K562 treated with DMSO at 1 percent for 4 hours (cell line): Measurements from ENCODE around the gene SUMF2. TPM values are rescaled to one million over a fixed set of nuclear protein-coding genes. Genes with fewer than 3 reads are reported as not detected.

ENCODE experiments used
- total RNA-seq: library from RNA; unstranded; fragments of 300-600 nt; gene quantifications from 2 replicates; pipeline ENCODE4 v1.2.3, GENCODE V29; 2022; ENCODE audit not compliant: insufficient read depth

The SUMF2 gene
- 69.8 and 77.2 TPM in 2 replicates for total RNA-seq

GRCh38 chr7:56063882-56064625 is at the start of gene SUMF2:
SUMF2 (plus strand) TSS chr7:56064286; CDS start chr7:56064312, 26 bp downstream.

DNA sequence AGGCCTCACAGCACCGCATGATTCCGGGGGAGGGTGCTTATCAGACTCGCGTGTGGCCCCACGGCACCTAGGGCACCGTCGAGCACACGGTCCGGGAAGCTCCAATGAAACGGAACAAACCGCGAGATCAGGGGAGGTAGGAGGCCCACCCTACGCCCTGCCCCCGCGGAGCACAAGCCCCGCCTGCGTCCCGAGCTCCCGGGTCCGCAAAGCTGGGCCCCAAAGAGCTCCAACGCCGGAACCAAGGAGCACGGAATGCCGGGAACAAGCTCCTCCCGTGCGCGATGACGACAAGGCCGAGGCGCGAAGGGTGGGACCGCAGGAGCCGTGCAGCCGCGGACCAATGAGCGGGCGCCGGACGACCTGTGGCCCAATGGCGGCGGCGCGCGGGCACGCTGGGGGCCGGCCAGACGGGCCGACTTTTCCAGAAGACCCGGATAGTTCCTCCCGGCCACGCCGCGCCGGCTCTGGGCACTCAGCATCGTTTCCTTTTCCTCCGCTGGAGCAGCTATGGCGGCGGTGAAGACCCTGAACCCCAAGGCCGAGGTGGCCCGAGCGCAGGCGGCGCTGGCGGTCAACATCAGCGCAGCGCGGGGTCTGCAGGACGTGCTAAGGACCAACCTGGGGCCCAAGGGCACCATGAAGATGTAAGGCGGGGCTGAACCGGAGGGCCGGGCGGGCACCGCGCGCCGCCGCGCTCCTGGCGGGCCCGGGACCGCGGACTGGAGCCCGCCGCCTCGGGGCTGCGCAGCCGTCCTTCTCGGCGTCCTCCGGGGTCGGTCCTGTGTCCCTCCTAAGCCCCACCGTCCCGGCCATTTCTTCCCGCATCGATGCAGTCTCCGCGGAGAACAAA is 12.5 kb upstream of the SUMF2 start, which contains the start of the genes CCT6A and PSPH:
Gene CCT6A (plus strand): TSS at position 427 of the 853 bp plus-strand sequence. CDS start 84 bp downstream, at position 511.
Gene PSPH (minus strand): TSS at position 106 of the 853 bp plus-strand sequence. CDS start 30,232 bp downstream, outside the sequence.

GRCh38 chr7:56092789-56093531 is 28.9 kb downstream of the SUMF2 start, which contains the start of gene PHKG1:
PHKG1 (minus strand) TSS chr7:56092952; CDS start chr7:56088941, 4,011 bp downstream.

GRCh38 chr7:56106108-56107073 is 42.3 kb downstream of the SUMF2 start, which contains the start of gene CHCHD2:
CHCHD2 (minus strand) TSS chr7:56106476; CDS start chr7:56106413, 63 bp downstream.

DNA sequence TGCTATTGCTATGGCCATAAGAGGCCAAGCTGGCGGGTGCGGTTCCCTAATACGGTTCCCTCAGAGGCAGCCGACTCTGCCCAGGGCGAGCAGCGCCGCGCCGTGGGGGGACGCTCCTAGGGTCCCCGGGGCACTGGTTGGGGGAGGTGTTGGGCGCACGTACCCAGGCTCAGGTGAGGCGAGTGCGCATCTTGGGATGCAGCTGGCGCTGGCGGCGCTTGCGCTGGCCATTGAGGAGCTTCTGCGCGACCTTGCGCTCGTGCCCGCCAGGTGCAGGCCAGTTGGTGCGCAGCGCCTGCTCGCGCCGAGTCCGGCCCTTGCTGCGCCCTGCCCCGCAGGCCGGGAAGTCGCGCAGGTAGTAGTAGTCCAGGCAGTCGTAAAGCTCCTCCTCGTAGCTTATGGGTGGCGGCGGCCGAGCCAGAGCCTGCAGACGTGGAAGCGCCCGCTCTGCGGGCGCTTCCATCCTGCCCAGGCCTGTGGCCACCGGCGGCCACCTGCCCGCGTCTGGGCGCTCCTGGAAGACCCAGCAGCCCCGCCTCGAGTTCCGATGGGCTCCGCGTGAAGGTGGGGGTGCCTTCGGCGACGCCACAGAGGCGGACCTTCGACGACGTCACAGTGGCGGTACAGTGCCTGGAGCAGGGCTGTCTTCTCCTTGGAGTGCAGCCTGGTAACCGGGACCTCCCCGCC is 51.9 kb downstream of the SUMF2 start, which contains the start of gene NUPR2:
Gene NUPR2 (minus strand): TSS at position 566 of the 687 bp plus-strand sequence. CDS start 103 bp downstream, at position 463.

Other genes with a start within 250 kb of the SUMF2 start
- gene SEPTIN14, start 201.5 kb upstream of the SUMF2 start, total RNA-seq: not detected in 2 replicates
- gene ZNF713, start 176.8 kb upstream of the SUMF2 start, total RNA-seq: 0.74 and 0.94 TPM in 2 replicates
- gene MRPS17, start 112.4 kb upstream of the SUMF2 start, total RNA-seq: 4.8 and 6.5 TPM in 2 replicates
- 30.1 and 36.7 TPM in 2 replicates for gene NIPSNAP2, start 99.7 kb upstream of the SUMF2 start, total RNA-seq
- gene PSPH, start 12.8 kb upstream of the SUMF2 start, total RNA-seq: 36.2 and 44.1 TPM in 2 replicates
- 150 and 159 TPM in 2 replicates for gene CCT6A, start 12.5 kb upstream of the SUMF2 start, total RNA-seq
- not detected in 2 replicates for gene PHKG1, start 28.7 kb downstream of the SUMF2 start, total RNA-seq
- gene CHCHD2, start 42.2 kb downstream of the SUMF2 start, total RNA-seq: 999 and 1,178 TPM in 2 replicates
- gene NUPR2, start 52.1 kb downstream of the SUMF2 start, total RNA-seq: not detected in 2 replicates